HCT116 (cell line): ENCODE results near the gene SEMA7A. TPM values are rescaled to one million over a fixed set of nuclear protein-coding genes. Genes with fewer than 3 reads are reported as not detected.

Experiments
- ATAC-seq: fragments of 200-7000 bp; cut with Tn5 transposase; 2 replicates; pipeline ENCODE4 v1.9.1; 2020; ENCODE audit warnings: mild to moderate bottlenecking, moderate library complexity
- BruUV-seq: library from RNA; stranded (reverse); fragments of 400-500 nt; replicated peaks from 2 replicates; lab custom pipeline; 2021; lab: Mats Ljungman, UMichigan
- CTCF ChIA-PET: fragments of 300-600 bp; sonication (Branson Sonifier 250); formaldehyde crosslinking; loops from one replicate; lab custom pipeline; 2021; ENCODE audit warnings: antibody characterized with exemption; lab: Charles Lee
- POLR2A ChIA-PET: fragments of 300-600, 350-600 bp; sonication (Branson Sonifier 250); formaldehyde crosslinking; loops from one replicate; lab custom pipeline; 2021; ENCODE audit warnings: antibody characterized with exemption; lab: Charles Lee
- RAD21 ChIA-PET, 2 experiments: fragments of 300-600 bp; sonication (Branson Sonifier 250); formaldehyde crosslinking; loops; one replicate each; lab custom pipeline; 2023; ENCODE audit warnings: low total read pairs in 2 of 2; ENCODE audit not compliant: uncharacterized antibody in 2 of 2, unreplicated experiment in 2 of 2, low non-redundant PET in 1 of 2; lab: Charles Lee
- DNase-seq: peaks from one replicate; pipeline ENCODE4 v3.0.0-alpha.2; 2010; ENCODE audit warnings: low read depth, low spot score
- H2AFZ ChIP-seq: fragments of 200-600 bp; shearing (Covaris generic), sonication (generic); 2 replicates; pipeline ENCODE4 v1.6.1; 2017; ENCODE audit warnings: low read depth, mixed run types, mixed read lengths, antibody characterized with exemption, low read length; ENCODE audit not compliant: poor library complexity, severe bottlenecking
- H3K27ac ChIP-seq: 2 replicates; pipeline ENCODE4 v1.5.1; 2012; ENCODE audit warnings: low read depth, low read length
- H3K27me3 ChIP-seq: fragments of 200-600 bp; sonication (generic); 2 replicates; pipeline ENCODE4 v1.6.1; 2016; ENCODE audit warnings: mixed run types, low read length, mixed read lengths; ENCODE audit not compliant: insufficient read depth
- H3K36me3 ChIP-seq, 2 experiments: fragments of 200-500 bp in 1 of 2; fragments of 200-600 bp in 1 of 2; sonication (Bioruptor generic) in 1 of 2; sonication (generic) in 1 of 2; 2 replicates each; pipeline versions ENCODE4 v1.5.1 to v1.6.1; 2014 to 2016; ENCODE audit warnings: low read length in 2 of 2, inconsistent platforms in 1 of 2, mixed read lengths in 1 of 2, mixed run types in 1 of 2; ENCODE audit not compliant: insufficient read depth in 2 of 2, control insufficient read depth in 1 of 2
- H3K4me1 ChIP-seq, 2 experiments: fragments of 200-600 bp in 1 of 2; sonication (generic) in 1 of 2; 2 replicates each; pipeline versions ENCODE4 v1.5.1 to v1.6.1; 2012 to 2017; ENCODE audit warnings: low read length in 2 of 2, inconsistent platforms in 1 of 2, mild to moderate bottlenecking in 1 of 2, mixed read lengths in 1 of 2, mixed run types in 1 of 2, moderate library complexity in 1 of 2; ENCODE audit not compliant: insufficient read depth in 2 of 2, control insufficient read depth in 1 of 2
- H3K4me2 ChIP-seq: fragments of 200-600 bp; sonication (generic); 2 replicates; pipeline ENCODE4 v1.6.1; 2017; ENCODE audit warnings: mixed run types, low read length, mixed read lengths
- H3K4me3 ChIP-seq, 2 experiments: fragments of 200-600 bp in 1 of 2; sonication (generic) in 1 of 2; replicated peaks in 1 of 2; 2 replicates each; pipeline ENCODE4 v1.5.1; 2011 to 2016; ENCODE audit warnings: low read length in 2 of 2, control low read depth in 1 of 2, low read depth in 1 of 2, mild to moderate bottlenecking in 1 of 2, mixed read lengths in 1 of 2, mixed run types in 1 of 2
- H3K79me2 ChIP-seq: fragments of 200-600 bp; sonication (generic); 2 replicates; pipeline ENCODE4 v1.6.1; 2017; ENCODE audit warnings: mild to moderate bottlenecking, mixed run types, low read length, moderate library complexity, mixed read lengths; ENCODE audit not compliant: insufficient read depth
- H3K9ac ChIP-seq: fragments of 200-600 bp; sonication (generic); 2 replicates; pipeline ENCODE4 v1.6.1; 2016; ENCODE audit warnings: low read length, mixed read lengths
- H3K9me2 ChIP-seq: fragments of 200-600 bp; sonication (generic), shearing (Covaris generic); 2 replicates; pipeline ENCODE4 v1.6.1; 2017; ENCODE audit warnings: mixed run types, mild to moderate bottlenecking, moderate library complexity; ENCODE audit not compliant: insufficient read depth
- H3K9me3 ChIP-seq, 2 experiments: fragments of 200-500 bp in 1 of 2; fragments of 200-600 bp in 1 of 2; sonication (Bioruptor generic) in 1 of 2; sonication (generic) in 1 of 2; 2 replicates each; pipeline ENCODE4 v1.6.1; 2014 to 2017; ENCODE audit warnings: low read length in 2 of 2, mixed read lengths in 2 of 2, inconsistent platforms in 1 of 2, low read depth in 1 of 2, mild to moderate bottlenecking in 1 of 2, mixed run types in 1 of 2, moderate library complexity in 1 of 2; ENCODE audit not compliant: control insufficient read depth in 1 of 2, insufficient read depth in 1 of 2
- H4K20me1 ChIP-seq: fragments of 200-600 bp; sonication (generic), shearing (Covaris generic); 2 replicates; pipeline ENCODE4 v1.6.1; 2017; ENCODE audit warnings: mixed run types, mild to moderate bottlenecking, moderate library complexity; ENCODE audit not compliant: insufficient read depth
- EZH2 ChIP-seq: fragments of 200-600 bp; sonication (generic); IDR thresholded peaks from 2 replicates; pipeline ENCODE4 v1.6.1; 2017; ENCODE audit warnings: antibody characterized with exemption, mixed run types
- JUND ChIP-seq: IDR thresholded peaks from 2 replicates; pipeline ENCODE4 v1.6.1; 2012
- MAX ChIP-seq: IDR thresholded peaks from 2 replicates; pipeline ENCODE4 v1.6.1; 2012
- ZBTB33 ChIP-seq: IDR thresholded peaks from 2 replicates; pipeline ENCODE4 v1.6.1; 2011; ENCODE audit warnings: mild to moderate bottlenecking, low read length, moderate library complexity; ENCODE audit not compliant: insufficient replicate concordance; ENCODE audit errors: extremely low read depth
- ZNF274 ChIP-seq: fragments of 200-500 bp; sonication (Bioruptor generic); IDR thresholded peaks from 2 replicates; pipeline ENCODE4 v1.6.1; 2014; ENCODE audit warnings: mild to moderate bottlenecking, low read depth, low read length, inconsistent platforms
- intact Hi-C: fragments of 100-400 bp; cut with micrococcal nuclease; formaldehyde crosslinking; loops from 2 replicates; pipeline ENCODE4 v1.10.0; 2022
- total RNA-seq: library from RNA; stranded (reverse); gene quantifications from one replicate; pipeline ENCODE4 v1.2.1, GENCODE V29; 2021; ENCODE audit not compliant: unreplicated experiment

SEMA7A gene
- total RNA-seq, 1 experiment from 2014 or later: 13.8 TPM

- H3K4me2 ChIP-seq: peak overlapping the region; percentile 75
- no peaks in the 10 kb centered on the region for H3K9me3 ChIP-seq
- no peaks in the 10 kb centered on the region for H3K79me2 ChIP-seq
- no peaks in the 10 kb centered on the region for H4K20me1 ChIP-seq
- peak overlapping the region; percentile 18 to 40 for H3K4me3 ChIP-seq
- TSS peak; percentile 96 for BruUV-seq
- RAD21 ChIA-PET: no interaction called here
- POLR2A ChIA-PET: interaction anchor here (0.7 to 3.6 kb wide), 6 partner anchors 9 to 26 kb away, joined by 3 to 24 read pairs (median 4); no protein-coding TSS in a partner anchor
- no peaks in the 10 kb centered on the region for H3K36me3 ChIP-seq
- H3K27ac ChIP-seq: peak overlapping the region; percentile 75
- intact Hi-C loops: loop anchor here (1.0 kb wide), 1 partner anchor 26 kb away; no protein-coding TSS in a partner anchor
- peak; percentile 23 for ATAC-seq
- no peaks in the 10 kb centered on the region for H3K27me3 ChIP-seq
- peak overlapping the region; percentile 66 for H3K9ac ChIP-seq
- TF ChIP-seq EZH2 (no peak), MAX (no peak), ZBTB33 (no peak), ZNF274 (no peak), JUND (no peak)
- H3K4me1 ChIP-seq: peaks cover 69 to 98% of the 10 kb centered on the region in 2 experiments
- no peak for DNase-seq
- no peak overlapping the region for H2AFZ ChIP-seq
- CTCF ChIA-PET: interaction anchor here (1.2 kb wide), 1 partner anchor 15 kb away, joined by 4 read pairs; no protein-coding TSS in a partner anchor
- H3K9me2 ChIP-seq: no peaks in the 10 kb centered on the region
Observed at GRCh38 chr15:74397239-74398068, 36.3 kb downstream of the SEMA7A start.
